GM12865 (cell line): ENCODE data around the gene SUSD6.

Source experiments
- DNase-seq: peaks from one replicate; pipeline ENCODE4 v3.0.0; 2010; ENCODE audit warnings: low read depth
- H3K4me3 ChIP-seq: 2 replicates; pipeline ENCODE4 v1.5.1; 2011; ENCODE audit warnings: mild to moderate bottlenecking, low read depth, low read length, control low read depth
- TF ChIP-seq, protein P1 (sequence below): IDR thresholded peaks from 2 replicates; pipeline ENCODE4 v1.5.1; 2011; ENCODE audit warnings: low read length, control low read depth, low read depth, inconsistent platforms; ENCODE audit not compliant: insufficient read depth; ENCODE audit errors: missing control alignments

Gene SUSD6, protein sequence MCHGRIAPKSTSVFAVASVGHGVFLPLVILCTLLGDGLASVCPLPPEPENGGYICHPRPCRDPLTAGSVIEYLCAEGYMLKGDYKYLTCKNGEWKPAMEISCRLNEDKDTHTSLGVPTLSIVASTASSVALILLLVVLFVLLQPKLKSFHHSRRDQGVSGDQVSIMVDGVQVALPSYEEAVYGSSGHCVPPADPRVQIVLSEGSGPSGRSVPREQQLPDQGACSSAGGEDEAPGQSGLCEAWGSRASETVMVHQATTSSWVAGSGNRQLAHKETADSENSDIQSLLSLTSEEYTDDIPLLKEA

DNA sequence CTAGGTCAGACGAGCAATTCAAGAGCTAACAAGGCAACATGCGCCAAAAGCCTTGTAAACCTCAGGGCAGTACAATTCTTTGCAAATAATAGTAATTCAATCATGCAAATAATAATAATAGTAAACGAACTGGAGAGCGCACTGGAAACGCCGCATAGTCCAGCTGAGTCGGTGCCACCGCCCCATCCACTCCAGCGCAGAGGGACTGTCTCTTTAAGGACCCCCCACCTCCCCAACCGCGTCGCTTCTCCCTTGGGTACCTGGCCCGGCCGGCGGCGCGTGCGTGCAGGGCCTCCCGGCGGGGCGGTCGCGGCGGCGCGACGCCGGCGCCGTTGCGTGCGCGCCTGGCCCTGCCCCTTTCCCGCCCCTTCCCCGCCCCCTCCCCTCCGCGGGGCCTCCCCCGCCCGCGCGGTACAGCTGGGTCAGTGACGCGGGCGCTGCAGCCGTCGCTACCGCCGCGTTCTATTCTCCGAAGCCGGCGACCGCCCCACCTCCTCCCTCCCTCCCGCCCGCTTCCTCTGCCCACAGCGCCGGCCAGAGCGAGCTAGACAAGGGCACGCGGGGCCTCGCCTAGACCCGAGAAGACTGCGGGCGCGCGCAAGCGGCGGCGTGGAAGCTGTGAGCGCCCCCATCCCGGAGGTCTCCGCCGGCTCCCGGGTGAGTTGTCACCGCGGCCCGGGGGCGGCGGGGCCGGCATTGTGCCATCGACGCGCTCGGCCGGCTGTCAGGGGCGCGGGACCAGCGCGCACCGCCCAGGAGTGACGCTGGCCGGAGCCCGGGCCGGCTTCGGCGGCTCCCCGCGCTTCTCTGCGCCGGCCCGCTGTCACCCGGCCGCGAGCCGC, at the start of gene SUSD6:
Gene SUSD6, plus strand, starts transcription at position 425 of the 842 bp plus-strand sequence. CDS start 46,997 bp downstream, outside the sequence.
- peak within 1 kb of the TSS; percentile 79 for H3K4me3 ChIP-seq
- TF ChIP-seq, protein P1, sequence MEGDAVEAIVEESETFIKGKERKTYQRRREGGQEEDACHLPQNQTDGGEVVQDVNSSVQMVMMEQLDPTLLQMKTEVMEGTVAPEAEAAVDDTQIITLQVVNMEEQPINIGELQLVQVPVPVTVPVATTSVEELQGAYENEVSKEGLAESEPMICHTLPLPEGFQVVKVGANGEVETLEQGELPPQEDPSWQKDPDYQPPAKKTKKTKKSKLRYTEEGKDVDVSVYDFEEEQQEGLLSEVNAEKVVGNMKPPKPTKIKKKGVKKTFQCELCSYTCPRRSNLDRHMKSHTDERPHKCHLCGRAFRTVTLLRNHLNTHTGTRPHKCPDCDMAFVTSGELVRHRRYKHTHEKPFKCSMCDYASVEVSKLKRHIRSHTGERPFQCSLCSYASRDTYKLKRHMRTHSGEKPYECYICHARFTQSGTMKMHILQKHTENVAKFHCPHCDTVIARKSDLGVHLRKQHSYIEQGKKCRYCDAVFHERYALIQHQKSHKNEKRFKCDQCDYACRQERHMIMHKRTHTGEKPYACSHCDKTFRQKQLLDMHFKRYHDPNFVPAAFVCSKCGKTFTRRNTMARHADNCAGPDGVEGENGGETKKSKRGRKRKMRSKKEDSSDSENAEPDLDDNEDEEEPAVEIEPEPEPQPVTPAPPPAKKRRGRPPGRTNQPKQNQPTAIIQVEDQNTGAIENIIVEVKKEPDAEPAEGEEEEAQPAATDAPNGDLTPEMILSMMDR, result no peak
- peak; percentile 95 for DNase-seq

DNA sequence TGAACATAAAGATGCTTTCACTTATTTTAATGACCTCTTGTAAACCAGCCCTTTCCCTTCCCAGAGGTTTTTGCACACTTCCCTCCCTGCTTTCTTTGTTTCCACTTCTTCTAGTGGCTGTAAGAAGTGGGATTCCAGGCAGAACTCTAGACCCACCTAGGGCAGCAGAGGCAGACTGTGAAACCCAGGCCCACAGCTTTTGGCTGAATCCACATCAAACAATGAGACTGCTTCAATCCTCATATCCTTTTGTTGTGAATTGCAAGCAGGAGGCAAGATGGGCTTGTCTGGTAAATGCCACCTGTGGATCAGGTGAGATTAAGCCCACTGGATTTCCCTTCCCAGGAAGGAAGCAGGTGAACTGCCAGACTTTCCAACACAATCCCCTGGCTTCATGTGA, 49.5 kb upstream of the SUSD6 start:
- TF ChIP-seq, protein P1, result no peak
- H3K4me3 ChIP-seq, result no peak overlapping the region
- DNase-seq, result no peak

DNA sequence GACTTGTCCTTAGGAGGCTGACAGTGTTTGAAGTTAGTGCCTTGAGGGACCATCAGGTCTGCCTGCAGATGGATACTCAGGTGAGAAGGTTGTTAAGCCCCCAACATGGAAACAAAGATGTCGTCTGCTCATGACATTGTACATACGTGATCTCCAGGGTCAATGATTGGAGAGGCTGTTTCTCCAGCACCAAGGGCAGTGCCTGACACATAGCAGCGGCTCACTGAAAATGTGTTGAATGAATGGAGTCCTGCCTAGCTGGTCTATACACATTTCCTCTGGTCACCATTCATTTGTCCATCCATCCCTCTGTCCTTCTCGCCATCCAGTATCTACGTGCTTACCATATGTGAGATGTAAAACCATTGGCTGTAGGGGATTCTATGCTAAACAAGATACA, 43.8 kb upstream of the SUSD6 start:
- TF ChIP-seq, protein P1, result no peak
- no peak overlapping the region for H3K4me3 ChIP-seq
- DNase-seq, result no peak

GRCh38 chr14:69569859-69570258, 41.5 kb upstream of the SUSD6 start:
- DNase-seq, result no peak
- TF ChIP-seq, protein P1, result no peak
- no peak overlapping the region for H3K4me3 ChIP-seq

- TF ChIP-seq, protein P1, result no peak
- no peak for DNase-seq
Observed at GRCh38 chr14:69570836-69571330, 40.5 kb upstream of the SUSD6 start.

GRCh38 chr14:69571449-69572029, 39.9 kb upstream of the SUSD6 start:
- no peak for DNase-seq
- H3K4me3 ChIP-seq, result no peak overlapping the region
- TF ChIP-seq, protein P1, result no peak

More at GRCh38 chr14:69570836-69571330, 40.5 kb upstream of the SUSD6 start:
- H3K4me3 ChIP-seq, result no peak overlapping the region
